ENCODE measurements around the gene LRRK1.

GRCh38 chr15:101013769-101014675 lies 94.9 kb downstream of the LRRK1 start:
- TF ChIP-seq, protein P1, sequence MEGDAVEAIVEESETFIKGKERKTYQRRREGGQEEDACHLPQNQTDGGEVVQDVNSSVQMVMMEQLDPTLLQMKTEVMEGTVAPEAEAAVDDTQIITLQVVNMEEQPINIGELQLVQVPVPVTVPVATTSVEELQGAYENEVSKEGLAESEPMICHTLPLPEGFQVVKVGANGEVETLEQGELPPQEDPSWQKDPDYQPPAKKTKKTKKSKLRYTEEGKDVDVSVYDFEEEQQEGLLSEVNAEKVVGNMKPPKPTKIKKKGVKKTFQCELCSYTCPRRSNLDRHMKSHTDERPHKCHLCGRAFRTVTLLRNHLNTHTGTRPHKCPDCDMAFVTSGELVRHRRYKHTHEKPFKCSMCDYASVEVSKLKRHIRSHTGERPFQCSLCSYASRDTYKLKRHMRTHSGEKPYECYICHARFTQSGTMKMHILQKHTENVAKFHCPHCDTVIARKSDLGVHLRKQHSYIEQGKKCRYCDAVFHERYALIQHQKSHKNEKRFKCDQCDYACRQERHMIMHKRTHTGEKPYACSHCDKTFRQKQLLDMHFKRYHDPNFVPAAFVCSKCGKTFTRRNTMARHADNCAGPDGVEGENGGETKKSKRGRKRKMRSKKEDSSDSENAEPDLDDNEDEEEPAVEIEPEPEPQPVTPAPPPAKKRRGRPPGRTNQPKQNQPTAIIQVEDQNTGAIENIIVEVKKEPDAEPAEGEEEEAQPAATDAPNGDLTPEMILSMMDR (IDR thresholded peaks at IDR 0.05; ENCODE audit: low read depth, low read length, poor library complexity, severe bottlenecking) = no peak
- no peak for TF ChIP-seq EZH2phosphoT487 (IDR thresholded peaks at IDR 0.05; ENCODE audit: borderline replicate concordance, low read length)

Data from DOHH2 (cell line).